ENCODE measurements around the gene SLC17A5.

SLC17A5 gene

DNA sequence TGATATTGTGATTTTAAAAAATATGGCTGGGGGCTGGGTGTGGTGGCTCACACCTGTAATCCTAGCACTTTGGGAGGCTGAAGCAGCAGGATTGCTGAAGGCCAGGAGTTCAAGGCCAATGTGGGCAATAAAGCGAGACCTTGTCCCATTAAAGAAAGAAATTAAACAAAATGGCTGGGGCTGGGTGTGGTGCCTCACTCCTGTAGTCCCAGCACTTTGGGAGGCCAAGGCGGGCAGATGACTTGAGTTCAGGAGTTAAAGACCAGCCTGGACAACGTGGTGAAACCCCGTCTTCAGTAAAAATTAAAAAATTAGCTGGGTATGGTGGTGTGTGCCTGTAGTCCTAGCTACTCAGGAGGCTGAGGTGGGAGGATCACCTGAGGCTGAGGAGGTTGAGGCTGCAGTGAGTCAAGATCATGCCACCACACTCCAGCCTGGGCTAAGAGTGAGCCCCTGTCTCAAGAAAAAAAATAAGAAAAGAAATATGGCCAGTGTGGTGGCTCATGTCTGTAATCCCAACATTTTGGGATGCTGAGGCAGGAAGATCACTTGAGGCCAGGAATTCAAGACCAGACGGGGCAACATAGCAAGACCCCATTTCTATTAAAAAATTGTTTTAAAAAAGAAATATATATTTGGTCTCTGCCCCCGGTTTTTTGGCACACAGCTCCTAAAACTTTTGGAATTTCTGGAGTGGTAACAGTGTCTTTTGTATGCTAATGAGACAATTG, 39.8 kb downstream of the SLC17A5 start:
- H3K4me3 ChIP-seq (ENCODE audit: low read depth, low read length), result no peak overlapping the region
- no peak for DNase-seq (ENCODE audit: low read depth)
- TF ChIP-seq, protein P1, sequence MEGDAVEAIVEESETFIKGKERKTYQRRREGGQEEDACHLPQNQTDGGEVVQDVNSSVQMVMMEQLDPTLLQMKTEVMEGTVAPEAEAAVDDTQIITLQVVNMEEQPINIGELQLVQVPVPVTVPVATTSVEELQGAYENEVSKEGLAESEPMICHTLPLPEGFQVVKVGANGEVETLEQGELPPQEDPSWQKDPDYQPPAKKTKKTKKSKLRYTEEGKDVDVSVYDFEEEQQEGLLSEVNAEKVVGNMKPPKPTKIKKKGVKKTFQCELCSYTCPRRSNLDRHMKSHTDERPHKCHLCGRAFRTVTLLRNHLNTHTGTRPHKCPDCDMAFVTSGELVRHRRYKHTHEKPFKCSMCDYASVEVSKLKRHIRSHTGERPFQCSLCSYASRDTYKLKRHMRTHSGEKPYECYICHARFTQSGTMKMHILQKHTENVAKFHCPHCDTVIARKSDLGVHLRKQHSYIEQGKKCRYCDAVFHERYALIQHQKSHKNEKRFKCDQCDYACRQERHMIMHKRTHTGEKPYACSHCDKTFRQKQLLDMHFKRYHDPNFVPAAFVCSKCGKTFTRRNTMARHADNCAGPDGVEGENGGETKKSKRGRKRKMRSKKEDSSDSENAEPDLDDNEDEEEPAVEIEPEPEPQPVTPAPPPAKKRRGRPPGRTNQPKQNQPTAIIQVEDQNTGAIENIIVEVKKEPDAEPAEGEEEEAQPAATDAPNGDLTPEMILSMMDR (conservative IDR thresholded peaks at IDR 0.05; ENCODE audit: low read depth, low read length), result no peak

DNA sequence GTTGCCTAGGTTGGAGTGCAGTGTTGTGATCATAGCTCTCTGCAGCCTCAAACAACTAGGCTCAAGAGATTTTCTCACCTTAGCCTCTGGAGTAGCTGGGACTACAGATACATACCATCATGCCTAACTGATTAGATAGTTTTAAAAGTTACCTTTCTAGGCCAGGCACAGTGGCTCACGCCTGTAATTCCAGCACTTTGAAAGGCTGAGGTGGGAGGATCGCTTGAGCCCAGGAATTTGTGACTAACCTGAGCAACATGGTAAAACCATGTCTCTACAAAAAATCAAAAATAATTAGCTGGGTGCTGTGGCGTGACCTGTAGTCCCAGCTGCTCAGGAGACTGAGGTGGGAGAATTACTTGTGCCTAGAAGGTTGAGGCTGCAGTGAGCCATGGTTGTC, 41.2 kb downstream of the SLC17A5 start:
- no peak for DNase-seq (ENCODE audit: low read depth)
- TF ChIP-seq, protein P1 (conservative IDR thresholded peaks at IDR 0.05; ENCODE audit: low read depth, low read length), result no peak
- H3K4me3 ChIP-seq (ENCODE audit: low read depth, low read length), result no peak overlapping the region

DNA sequence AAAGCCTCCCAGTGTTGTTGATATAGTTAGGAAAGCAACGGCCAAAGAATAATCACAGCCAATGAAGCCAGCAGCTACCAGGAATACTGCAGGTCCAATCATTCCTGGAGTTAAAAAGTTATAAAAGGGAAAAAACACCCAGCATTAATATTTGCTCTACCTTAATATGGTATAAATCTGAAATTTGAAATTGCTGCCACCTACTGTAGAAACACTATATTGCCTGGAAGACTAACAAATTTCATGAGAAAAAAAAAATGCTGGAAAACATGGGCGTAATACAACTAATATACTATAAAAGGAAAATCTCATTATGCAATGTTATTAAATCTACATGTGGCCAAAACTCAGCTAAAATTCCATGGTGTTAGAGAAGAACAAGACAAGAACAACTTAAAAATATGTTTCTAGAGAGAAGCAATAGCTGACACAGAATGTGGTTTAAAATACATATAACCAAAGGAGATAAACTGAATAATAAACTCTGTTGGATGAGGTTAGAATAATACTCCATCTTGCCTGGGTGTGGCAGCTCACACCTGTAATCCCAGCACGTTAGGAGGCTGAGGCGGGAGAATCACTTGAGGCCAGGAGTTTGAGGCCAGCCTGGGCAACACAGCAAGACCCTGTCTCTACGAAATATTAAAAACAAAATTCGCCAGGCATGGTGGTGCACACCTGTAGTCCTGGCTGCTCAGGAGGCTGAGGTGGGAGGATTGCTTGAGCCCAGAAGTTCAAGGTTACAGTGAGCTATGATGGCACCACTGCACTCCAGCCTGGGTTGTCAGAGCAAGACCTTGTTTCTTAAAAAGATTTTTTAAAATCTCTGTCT, 43.1 kb downstream of the SLC17A5 start:
- DNase-seq (ENCODE audit: low read depth), result peak; percentile 74
- TF ChIP-seq, protein P1 (conservative IDR thresholded peaks at IDR 0.05; ENCODE audit: low read depth, low read length), result peak; percentile 63
- no peak overlapping the region for H3K4me3 ChIP-seq (ENCODE audit: low read depth, low read length)

DNA sequence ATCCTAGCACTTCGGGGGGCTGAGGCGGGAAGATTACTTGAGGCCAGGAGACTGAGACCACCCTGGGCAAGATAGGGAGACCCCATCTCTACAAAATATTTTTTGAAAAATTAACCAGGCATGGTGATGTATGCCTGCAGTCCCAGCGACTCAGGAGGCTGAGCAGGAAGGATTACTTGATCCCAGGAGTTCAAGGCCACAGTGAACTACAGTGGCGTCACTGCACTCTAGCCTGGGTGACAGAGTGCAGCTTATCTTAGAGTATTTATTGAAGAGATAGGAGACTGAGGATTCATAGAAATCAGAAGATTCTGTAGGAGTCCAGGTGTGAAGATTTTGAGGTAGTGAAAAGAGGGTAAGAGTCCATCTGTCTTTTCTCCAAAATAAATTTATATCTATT, 45.0 kb downstream of the SLC17A5 start:
- TF ChIP-seq, protein P1 (conservative IDR thresholded peaks at IDR 0.05; ENCODE audit: low read depth, low read length), result no peak
- no peak overlapping the region for H3K4me3 ChIP-seq (ENCODE audit: low read depth, low read length)
- no peak for DNase-seq (ENCODE audit: low read depth)

DNA sequence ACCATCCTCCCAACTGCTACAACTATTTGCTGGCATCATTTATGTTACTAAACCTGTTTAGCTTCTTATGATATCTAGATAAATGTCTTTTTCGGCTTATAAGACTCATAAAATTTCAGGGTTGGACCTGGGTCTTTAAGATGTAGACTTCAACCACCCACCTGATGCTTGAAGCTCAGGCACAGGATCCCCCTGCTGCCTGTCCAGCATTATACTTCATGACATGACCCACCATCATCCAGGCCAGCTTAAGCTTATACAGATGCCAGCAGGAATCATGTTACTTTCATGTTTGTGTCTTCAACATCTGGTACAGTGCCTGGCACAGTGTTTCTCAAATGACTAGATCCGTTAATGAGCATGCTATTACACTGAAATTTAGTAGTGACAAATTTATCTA, 47.4 kb downstream of the SLC17A5 start:
- TF ChIP-seq, protein P1 (conservative IDR thresholded peaks at IDR 0.05; ENCODE audit: low read depth, low read length), result peak; percentile 17
- peak; percentile 16 for DNase-seq (ENCODE audit: low read depth)

DNA sequence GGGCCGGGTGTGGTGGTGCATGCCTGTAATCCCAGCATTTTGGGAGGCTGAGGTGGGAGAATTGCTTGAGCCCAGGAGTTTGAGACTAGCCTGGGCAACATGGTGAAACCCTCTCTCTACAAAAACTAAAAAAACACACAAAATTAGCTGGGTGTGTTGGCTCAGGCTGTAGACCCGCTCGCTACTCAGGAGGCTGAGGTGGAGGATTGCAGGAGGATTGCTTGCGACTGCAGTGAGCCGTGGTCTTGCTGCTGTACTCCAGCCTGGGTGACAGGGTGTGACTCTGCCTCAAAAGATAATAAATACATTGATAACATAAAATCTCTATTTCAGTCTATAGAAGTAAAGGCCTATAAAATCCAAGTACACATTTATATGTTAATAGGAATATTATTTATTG, 49.3 kb downstream of the SLC17A5 start:
- no peak overlapping the region for H3K4me3 ChIP-seq (ENCODE audit: low read depth, low read length)
- TF ChIP-seq, protein P1 (conservative IDR thresholded peaks at IDR 0.05; ENCODE audit: low read depth, low read length), result no peak
- no peak for DNase-seq (ENCODE audit: low read depth)

More for the DNA sequence above, 47.4 kb downstream of the SLC17A5 start:
- H3K4me3 ChIP-seq (ENCODE audit: low read depth, low read length), result no peak overlapping the region

Data from choroid plexus epithelial cell (primary cell).